DMS53 (cell line): ENCODE data around the gene CENPC.
"Not testable (repeated sequence)": the region's sequence is repeated elsewhere in the genome, so short reads cannot be mapped to it uniquely, and the experiment has no call there.

ENCODE experiments used
- DNase-seq: peaks from one replicate; lab custom pipeline; 2025; lab: John Stamatoyannopoulos, UW

Gene CENPC

DNA sequence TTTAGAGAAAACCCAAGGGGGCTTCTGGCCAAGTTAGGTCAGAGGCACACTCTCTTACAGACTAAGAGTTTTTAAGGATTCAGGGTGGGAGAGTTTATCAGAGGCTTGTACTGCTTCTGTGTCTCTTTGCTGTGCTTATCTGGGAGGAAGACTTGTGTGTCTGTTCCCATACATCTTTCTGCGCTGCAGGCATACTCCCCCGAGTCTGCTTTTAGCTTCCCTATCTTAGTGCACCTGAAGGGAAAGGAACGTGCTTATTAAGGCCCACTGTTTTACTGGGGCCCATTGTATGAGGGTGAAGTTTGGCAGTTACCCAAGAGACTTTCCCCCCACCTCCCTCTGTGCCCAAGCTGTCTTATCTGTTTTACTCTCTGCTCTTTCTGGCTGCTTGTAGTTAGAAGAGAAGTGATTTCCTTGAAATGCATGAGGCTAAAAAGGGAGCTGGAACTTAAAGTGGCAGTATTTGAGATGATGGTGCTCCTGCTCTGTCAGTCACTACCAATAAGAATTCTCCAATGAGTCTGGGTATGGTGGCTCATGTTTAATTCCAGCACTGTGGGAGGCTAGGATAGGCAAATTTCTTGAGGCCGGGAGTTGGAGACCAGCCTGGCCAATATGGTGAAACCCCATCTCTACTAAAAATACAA lies 7.0 kb upstream of the CENPC start:
- not testable (repeated sequence) for DNase-seq

DNA sequence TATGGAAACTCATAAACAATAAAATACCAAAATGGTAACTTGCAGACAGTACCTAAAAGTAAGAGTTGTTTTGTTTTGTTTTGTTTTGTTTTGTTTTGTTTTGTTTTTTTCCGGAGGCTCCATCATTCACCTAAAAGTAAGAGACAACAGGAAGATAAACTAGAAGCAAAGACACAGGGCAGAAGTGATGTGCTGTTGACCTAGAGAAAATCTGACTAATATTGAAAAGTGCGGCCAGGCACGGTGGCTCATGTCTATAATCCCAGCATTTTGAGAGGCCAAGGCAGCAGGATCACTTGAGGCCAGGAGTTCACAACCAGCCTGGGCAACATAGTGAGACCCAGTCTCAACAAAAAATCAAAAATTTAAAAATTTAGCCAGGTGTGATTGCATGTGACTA lies 5.6 kb upstream of the CENPC start:
- no peak for DNase-seq

DNA sequence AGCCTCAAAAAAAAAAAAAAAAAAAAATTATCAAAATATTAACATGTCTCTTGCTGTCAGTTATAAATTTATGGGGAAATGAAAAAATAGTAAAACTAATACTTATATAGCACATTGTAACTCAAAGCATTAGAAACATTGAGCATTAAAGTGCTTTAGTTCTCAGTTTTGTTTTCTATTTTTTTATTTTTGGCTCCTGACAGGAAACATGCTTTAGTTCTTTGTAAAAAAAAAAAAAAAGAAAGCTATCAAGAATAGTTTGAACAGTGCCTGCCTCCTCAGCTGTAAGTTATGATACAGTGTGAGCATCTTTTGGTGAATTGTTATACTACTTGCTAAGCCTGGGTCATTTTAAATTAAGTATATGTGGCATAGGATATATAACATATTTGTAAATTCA lies 5.1 kb upstream of the CENPC start:
- no peak for DNase-seq

DNA sequence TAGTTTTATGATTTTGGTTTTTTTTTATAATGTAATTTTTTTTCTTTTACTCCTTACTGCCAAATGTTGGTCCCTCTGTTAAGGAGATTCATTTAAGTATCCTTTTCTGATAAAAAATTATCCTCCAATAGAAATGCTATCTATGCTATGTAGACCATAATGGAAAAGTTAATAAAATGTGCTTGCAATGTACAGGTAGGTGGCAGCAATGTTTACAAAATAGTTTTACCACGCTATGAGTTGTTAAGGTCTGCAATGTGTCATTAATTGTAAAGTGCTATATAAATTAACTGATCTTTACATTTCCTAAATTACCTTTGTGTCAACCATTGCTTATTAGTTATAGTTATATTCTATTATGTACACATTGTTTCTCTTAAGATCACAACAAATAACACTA lies 3.8 kb upstream of the CENPC start:
- peak; percentile 62 for DNase-seq

DNA sequence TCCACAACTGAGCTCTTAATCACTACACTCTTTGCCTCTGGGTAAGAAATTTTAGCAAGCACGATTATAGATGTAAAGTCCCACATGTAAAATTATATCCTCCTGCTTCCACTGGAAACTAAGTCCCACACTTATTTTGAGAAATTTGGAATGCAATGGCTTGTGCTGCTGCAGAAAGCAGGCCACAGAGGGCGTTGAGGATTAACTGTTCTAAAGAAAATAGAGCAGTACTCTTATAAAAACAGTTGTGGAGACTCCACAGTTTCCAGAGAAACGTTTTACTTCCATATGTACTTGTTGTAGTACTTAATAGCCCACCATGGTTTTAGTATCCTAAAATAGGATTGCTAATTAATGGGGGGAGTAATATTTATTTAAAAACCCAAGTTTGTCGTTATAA lies 1.7 kb upstream of the CENPC start:
- DNase-seq = no peak

DNA sequence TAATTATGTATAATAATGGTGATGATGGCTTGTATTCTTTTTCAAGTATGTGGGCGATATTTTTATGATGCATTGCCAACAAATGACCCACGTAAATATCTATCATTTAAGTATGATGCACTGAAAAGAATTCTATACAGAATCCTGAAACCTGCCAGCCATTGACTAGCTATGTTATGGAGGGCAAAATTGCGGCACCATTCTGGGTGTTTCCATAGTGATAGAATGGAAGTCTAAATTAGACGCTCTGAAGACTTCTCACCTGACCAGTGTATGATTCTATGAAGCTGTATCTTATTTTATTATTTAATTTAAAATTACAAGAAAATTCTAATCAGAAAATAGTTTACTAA lies 677 bp upstream of the CENPC start:
- peak; percentile 39 for DNase-seq

DNA sequence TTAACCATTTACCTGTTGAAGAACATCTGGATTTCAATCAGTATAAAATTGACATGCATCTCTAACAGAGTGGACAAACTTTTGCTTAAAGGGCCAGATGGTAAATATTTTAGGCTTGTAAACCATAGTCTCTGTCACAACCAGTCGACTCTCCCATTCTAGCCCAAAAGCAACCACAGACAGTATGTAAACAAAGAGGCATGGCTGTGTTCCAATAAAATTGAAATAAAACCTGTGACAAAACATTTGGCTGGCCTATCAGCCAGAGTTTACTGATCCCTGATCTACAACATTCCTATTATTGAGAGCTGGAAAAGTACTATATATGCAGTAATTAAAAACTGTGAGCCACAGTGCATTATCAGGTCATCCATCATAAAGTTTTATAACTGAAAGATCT lies 3.2 kb downstream of the CENPC start:
- DNase-seq = no peak

DNA sequence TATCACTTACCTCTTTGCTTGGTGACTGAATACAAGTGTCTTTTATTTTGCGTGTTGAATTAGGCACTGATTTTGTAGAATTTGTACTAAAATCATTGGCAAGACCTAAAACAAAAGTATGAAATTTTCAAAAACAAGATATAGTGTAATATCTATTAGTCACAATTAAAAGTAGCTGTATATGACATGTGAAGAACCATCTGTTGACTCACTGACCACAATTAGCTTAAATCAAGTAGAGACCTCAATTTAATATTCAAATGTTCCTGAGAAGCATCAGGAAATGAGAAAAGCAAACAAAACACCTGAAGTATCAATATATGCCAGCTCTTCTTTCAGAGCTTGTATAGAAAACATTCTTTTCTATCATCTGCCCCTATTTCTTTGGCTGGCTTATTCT lies 5.5 kb downstream of the CENPC start:
- no peak for DNase-seq

DNA sequence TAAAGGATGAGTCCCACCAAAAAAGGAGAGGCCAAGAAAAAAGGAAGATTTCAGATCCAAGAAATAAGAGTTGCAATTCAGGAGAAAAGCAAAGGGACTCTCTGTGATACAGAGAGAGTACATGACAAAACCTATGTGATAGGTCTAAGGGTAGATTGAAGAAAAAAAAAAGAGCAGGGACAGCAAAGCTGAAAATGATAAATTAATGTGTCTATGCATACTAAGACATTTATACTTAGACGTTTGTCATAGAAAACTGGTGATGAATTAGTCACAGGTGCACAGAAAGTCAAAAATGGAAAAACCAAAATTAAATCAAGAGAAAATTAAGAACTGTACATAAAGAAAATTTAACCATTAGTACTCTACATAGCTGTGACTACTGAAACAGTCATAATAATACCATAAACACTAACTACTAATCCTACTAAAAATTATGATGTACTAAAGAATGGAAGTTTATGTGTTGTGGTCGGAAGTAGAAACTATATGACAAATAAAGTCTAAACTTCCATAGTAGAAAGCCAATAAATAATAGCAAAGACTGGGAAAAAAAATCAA lies 9.9 kb downstream of the CENPC start:
- no peak for DNase-seq

DNA sequence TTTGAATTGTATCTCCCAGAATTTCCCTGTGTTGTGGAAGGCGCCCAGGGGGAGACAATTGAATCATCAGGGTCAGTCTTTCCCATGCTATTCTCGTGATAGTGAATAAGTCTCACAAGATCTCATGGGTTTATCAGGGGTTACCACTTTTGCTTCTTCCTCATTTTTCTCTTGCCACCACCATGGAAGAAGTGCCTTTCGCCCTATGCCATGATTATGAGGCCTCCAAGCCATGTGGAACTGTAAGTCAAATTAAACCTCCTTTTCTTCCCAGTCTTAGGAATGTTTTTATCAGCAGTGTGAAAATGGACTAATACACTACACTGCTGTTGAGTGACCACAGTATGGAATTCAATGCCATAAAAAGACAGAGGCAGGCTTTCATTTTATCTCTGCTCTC lies 12.2 kb downstream of the CENPC start:
- no peak for DNase-seq

DNA sequence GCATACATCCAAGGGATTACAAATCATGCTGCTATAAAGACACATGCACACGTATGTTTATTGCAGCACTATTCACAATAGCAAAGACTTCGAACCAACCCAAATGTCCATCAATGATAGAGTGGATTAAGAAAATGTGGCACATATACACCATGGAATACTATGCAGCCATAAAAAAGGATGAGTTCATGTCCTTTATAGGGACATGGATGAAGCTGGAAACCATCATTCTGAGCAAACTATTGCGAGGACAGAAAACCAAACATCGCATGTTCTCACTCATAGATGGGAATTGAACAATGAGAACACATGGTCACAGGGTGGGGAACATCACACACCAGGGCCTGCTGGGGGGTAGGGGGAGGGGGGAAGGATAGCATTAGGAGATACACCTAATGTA lies 12.9 kb downstream of the CENPC start:
- not testable (repeated sequence) for DNase-seq

DNA sequence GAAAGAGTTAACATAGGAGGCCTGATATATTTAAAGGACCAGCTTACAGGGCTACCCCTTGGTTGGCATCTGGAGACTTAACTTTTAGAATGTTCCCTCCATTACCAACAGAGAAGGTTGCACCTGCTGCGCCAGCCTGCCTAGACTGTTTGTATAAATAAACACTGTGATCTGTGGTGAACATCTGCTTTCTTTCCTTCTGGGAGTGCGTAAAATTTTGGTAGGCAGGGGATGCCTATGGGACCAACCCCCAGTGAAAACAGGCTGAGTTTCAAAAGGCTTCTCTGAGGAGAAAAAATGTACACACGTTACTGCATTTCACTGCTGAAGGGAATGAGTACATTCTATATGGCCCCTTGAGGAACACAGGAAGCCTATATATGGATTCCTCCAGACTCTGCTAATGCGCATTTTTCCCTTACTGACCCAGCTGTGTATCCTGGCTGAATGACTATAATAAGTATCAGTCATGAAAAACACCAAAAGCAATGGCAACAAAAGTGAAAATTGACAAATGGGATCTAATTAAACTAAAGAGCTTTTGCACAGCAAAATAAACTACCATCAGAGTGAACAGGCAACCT lies 13.8 kb downstream of the CENPC start:
- peak; percentile 70 for DNase-seq

DNA sequence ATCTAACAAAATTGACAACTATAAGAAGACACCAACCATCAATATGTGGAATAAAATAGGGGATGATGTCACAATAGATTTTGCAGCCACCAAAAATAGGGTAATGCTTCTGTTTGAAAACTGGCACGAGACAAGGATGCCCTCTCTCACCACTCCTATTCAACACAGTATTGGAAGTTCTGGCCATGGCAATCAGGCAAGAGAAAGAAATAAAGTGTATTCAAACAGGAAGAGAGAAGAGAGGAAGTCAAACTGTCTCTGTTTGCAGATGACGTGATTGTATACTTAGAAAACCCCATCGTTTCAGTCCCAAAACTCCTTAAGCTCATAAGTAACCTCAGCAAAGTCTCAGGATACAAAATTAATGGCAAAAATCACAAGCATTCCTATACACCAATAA lies 21.2 kb downstream of the CENPC start:
- not testable (repeated sequence) for DNase-seq

DNA sequence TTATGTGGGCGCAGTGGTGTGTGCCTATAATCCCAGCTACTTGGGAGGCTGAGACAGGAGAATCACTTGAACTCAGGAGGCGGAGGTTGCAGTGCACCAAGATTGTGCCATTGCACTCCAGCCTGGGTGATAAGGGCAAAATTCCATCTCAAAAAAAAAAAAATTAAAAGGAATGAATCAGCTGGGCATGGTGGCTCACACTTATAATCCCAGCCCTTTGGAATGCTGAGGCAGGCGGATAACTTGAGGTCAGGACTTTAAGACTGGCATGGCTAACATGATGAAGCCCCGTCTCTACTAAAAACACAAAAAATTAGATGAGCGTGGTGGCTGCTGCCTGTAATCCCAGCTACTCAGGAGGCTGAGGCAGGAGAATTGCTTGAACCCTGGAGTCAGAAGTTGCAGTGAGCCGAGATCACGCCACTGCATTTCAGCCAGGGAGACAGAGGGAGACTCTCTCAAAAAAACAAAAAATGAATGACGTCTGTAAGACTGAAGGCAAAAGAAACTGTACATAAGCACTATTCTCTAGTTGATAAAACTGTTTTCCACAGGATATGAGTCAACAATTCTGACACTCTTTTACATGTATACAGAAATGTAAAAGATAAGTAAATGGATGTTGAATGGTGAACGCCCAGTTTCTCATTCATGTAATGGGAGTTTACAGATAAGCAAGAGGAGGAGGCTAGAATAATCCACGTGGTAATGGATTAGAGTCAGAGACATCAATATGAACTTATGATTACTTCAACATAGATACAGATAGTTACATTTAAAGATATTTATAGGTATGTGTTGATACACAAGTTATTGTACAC lies 22.2 kb downstream of the CENPC start:
- no peak for DNase-seq

DNA sequence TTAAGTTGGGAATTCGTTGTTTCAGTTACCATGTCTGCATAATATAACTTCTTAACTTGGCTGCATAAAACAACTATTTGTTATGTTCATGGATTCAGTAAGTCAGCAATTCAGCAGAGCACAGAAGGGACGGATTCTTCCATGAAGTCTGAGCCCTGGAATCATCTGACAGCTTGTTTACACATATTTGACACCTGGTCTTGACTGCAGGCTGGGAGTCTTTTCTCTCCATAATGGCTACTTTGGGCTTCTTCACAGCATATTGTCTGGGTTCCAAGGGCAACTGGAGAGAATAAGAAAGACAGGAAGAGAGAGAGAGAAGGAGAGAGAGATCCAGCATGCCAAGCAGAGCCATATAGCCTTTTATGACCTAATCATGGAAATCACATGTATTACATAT lies 23.1 kb downstream of the CENPC start:
- DNase-seq = no peak

DNA sequence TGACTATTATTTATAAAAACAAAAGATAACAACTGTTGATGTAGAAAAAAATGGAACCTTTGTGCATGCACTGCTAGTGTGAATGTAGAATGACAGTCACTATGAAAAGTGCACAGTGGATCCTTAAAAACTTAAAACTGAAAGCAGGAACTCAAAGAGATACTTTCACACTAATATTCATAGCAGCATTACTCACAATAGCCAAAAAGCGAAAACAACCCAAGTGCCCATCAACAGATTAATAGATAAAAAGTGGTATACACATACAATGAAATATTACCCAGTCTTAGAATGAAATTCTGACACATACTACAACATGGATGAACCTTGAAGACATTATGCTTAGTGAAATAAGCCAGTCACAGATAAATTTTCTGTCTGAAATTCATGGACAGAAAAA lies 23.8 kb downstream of the CENPC start:
- DNase-seq = no peak

DNA sequence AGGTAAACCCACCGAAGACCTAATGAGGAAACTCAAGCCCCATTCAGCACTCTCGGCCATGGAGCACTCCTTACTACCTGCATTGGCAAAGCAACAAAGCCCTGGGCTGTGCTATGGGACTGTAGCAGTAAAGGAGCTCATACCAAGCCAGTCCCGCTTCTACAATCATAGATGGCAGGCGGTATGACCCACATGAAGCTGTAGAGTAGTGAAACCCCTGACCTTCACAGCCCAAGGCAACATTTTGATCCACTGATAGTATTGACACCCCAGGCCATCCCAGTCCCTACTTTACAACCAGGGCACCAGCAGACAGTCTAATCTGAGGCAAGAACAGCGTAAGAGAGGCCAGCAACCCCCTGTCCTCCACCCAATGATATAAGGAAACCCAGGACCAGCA lies 25.2 kb downstream of the CENPC start:
- no peak for DNase-seq

DNA sequence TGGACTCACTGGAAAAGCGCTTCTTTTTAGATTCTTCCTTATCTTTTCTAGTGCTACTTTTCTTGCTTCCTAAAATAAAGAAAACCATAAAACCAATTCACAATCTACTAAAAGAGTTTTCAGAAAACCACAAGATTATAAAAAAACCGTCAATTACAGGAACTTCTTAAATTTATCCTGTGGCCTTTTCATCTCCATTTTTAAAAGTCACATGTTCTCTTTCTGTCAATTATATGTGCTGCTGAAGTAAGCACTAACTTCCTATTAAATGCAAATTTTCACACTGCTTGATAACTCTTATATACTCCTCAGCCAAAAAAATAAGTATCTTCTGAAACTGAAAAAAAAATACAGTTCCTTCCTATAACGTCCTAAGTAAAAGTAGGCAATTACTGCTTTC lies 32.8 kb downstream of the CENPC start:
- DNase-seq = no peak

DNA sequence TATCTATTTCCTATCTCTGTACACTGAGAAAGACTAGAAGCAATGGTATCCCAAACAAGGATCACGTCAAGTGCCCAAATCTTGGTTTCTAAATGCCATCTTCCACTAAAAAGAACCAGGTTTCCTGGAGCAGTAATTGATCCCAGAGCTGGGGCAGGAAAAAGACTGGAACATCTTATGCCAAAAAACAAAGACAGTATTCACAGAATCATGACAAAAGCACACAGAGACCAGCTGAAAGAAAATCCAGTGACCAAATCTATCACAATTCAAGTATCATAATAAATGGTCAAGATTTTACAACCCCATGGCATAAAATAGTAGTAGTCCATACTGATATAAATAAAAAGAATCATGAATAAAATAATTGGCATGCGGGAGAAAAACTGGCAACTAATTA lies 44.9 kb downstream of the CENPC start:
- no peak for DNase-seq

DNA sequence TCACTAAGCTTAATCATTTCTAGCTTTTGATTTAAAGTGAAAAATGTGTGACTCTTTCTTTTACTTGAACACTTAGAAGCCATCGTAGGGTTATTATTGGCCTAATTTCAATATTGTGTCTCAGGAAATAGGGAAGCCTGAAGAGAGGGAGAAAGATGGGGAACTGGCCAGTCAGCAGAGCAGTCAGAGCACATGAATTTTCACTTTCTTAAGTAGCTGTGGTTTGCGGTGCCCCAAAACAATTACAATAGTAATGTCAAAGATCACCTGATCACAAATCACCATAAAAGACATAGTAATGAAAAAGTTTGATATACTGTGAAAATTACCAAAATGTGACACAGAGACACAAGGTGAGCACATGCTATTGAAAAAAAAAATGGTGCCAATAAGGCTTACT lies 45.5 kb downstream of the CENPC start:
- no peak for DNase-seq

DNA sequence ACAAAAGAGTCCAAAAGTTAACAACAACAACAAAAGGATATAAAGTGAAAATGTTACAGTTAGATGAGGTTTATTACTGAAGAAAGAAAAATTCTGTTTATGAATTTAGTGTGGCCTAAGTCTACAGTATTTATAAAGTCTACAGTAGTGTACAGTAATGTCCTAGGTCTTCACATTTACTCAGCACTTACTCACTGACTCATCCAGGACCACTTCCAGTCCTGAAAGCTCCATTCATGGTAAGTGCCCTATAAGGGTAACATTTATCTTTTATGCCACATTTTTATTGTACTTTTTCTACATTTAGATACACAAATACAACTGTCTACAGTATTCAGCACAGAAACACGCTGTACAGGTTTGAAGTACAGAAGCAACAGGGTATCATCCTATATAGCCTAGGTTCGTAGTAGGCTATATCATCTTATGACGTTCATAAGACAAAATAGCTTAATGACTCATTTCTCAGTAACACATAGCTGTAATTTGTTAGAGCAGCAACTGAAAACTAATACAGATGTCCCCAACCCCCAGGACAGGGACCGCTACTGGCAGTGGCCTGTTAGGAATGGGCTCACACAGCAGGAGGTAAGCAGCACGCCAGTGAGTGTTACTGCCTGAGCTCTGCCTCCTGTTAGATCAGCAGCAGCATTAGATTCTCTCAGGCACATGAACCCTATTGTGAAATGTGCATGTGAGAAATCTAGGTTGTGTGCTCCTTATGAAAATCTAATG lies 61.3 kb downstream of the CENPC start:
- DNase-seq = no peak

DNA sequence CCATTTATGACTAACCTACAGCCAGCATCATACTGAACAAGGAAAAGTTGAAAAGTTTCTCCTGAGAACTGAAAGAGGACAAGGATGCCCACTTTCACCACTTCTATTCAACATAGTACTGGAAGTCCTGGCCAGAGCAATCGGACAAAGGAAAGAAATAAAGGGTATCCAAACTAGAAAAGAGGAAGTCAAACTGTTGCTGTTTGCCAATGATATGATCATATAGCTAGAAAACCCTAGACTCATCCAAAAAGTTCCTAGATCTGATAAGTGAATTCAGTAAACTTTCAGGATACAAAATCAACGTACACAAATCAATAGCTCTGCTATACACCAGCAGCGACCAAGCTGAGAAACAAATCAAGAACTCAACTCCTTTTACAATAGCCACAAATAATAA lies 64.5 kb downstream of the CENPC start:
- no peak for DNase-seq

DNA sequence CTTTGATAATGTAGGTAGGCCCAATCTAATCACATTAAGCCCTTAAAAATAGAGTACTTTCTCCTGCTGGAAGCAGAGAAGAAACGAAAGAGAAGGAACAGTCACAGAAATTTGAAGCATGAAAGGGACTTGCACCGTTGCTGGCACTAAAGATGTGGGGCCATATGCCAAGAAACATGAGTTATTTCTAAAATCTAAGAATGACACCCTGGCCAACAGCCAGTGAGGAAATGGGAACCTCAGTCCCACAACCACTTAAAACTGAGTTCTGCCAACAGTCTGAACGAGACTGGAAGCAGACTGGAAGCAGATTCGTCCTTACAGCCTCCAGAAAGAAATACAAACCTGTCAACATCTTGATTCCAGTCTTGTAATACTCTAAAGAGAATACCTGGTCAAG lies 70.1 kb downstream of the CENPC start:
- DNase-seq = no peak
